SW480 (cell line): ENCODE results near the gene CAMTA1.
A peak's percentile ranks its signal among the peaks of the same experiment; 100 is the strongest.
"Not testable (repeated sequence)": the region's sequence is repeated elsewhere in the genome, so short reads cannot be mapped to it uniquely, and the experiment has no call there.

Experiments used
- DNase-seq: peaks from one replicate; pipeline ENCODE4 v3.0.0-alpha.2; 2016; ENCODE audit warnings: low spot score

CAMTA1 gene

DNA sequence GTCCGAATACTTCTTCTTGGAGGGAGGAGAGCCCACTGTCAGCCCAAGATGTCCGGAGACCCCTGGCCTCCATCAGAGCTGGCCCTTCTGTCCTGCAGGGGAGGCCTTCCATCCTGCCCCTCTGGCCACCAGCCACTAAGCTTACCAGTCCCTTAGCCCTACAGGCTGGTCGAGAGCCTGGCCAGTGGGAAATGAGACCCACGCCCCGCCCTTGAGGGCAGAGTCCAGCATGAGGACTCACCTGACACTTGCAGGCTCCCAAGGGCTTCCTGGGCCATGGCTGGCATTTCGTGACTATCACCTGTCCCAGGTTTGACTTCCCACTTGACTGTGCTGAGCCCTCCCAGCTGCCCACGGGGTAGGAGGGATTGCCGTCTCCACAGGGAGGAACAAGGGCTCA lies 624.0 kb downstream of the CAMTA1 start:
- DNase-seq: peak; percentile 12

DNA sequence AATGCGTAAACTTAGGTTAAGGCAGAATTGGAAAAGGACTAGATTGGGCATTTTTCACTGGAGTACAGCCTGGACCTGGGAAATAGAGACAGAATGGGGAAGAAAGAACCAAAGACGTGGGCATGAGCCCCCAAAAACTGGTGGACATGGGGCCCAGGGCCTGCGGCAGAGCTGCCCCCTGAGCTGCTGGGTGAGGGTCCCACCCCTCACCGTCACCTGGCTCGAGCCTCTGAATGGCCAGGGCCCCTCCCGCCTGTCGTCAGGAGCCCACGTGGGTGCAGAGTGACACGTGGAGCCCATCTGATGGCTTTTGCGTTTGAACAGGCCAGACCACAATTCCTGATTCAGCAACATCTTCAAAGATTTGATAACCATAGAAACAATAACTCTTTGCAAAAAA lies 624.9 kb downstream of the CAMTA1 start:
- DNase-seq: no peak

DNA sequence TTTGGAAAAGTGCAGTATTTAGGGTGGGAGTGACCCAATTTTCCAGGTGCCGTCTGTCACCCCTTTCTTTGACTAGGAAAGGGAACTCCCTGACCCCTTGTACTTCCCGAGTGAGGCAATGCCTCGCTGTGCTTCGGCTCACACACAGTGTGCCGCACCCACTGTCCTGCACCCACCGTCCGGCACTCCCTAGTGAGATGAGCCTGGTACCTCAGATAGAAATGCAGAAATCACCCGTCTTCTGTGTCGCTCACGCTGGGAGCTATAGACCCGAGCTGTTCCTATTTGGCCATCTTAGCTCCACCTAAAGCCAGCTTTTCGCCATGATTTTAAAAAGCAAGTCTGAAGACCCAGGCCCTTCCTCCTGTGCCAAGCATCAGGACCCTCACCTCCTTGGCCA lies 632.4 kb downstream of the CAMTA1 start:
- not testable (repeated sequence) for DNase-seq

DNA sequence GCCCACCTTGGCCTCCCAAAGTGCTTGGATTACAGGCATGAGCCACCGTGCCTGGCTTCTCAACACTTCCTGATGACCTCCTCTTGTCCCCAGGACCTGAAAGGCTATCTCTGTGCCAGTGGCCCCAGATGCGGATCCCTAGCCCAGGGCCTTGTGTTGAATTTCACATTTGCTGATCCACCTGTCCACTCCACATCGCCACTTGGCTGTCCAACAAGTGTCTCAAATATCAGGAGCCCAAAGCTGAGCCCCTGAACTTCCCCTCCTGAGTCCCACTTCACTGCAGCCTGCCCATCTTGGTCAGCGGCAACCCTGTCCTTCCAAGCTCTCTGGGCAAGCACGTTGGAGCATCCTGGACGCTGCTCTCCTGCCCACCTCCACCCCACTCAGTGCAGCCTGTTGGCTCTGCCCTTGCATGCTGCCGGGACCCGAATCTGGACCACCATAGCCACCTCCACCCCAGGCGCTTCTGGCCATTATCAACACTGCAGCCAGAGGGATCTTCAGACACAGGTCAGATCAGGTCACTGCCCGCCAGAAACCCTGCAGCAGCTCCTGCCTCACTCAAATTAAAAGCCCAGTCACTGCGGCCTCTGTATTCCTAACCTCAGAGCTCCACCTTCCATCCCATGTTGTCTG lies 633.3 kb downstream of the CAMTA1 start:
- no peak for DNase-seq

DNA sequence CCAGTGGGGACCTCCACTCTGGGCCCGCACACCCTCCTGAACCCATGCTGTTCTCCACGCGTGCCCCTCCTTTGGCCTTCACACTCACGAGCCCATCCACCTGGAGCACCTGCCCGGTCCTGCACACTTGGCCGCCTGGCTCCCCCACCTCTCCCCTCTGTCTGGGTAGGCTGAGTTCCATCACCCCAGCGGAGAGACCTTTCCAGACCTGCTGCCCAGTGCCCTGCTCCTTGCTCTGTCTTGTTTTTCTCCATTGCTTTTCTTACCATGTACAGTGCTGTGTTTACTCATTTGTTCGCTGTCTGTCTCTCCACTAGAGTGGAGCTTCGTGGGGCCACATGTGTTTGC lies 634.8 kb downstream of the CAMTA1 start:
- no peak for DNase-seq

DNA sequence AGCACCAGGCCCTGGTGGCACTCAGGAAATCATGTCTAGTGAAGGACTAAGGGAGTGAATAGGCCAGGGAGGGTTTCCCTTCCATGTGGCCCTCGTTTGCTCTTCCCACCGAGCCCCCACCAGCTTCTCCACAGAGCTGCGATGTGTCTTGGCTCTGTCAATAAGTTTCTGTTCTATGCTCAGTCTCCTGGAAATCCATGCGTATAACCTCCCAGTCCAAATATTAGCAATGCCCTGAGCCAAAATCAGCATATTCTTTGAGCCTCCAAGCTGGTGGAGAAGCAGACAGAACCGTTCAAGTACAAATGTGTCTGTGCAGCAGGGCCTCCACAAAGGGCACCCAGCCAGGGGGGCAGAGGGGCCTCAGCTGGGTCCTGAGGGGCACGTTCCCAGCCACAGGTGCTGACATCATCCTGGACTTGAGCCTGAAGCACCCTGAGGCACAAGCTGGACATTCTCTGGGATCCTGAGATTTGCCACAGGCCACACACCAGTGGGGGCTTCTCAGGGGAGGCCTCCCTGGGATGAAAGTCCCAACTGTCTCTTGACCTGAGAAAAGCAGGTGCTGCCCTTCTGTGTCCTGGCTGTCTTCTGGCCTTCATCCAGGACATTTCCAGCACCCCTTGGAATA lies 635.3 kb downstream of the CAMTA1 start:
- no peak for DNase-seq

DNA sequence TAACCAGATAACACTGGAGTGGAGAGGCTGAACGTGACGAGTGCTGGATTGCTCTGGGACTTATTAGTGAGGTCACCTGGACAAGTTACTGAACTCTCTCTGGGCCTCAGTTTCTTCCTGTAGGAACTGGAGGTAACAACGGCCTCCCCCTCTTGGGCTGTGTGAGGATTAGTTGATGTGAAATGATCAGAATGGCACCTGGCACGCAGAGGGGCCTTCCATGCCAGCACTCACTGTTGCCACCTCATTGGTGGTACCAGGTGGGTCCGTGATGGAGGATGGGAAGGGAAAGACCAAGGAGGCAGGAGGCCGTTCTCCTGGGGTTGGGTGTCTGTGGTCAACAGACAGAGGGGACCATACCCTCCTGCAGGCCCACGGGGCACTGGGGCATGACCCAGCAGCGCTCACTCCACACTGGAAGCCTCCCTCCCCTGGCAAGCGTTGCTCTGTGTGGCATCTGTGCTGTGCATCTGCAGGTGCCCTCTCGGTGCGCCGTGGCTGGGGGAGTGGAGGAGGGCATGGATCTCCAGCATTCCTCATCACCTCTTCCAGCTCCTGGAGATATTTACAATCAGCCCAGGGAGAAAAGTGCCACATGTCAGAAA lies 636.3 kb downstream of the CAMTA1 start:
- DNase-seq: no peak

DNA sequence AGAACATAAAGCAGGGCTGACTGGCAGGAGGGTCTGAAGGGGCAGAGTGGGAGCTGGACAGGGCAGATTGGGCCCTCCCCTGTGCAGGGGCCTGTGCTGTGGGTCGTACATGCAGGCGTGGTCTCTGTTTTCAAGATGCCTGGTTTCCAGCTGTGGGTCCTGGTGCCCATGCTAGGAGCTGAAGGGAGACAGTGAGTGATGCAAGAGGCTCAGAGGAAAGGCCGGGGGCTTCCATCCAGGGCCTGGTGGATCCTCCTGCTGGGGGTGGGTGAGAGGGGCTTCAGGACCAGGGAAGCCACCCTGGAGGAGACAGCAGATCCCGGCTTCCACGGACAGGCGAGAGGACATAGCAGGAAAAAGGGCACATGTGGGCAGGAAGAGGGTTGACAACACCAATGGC lies 636.8 kb downstream of the CAMTA1 start:
- DNase-seq: no peak

DNA sequence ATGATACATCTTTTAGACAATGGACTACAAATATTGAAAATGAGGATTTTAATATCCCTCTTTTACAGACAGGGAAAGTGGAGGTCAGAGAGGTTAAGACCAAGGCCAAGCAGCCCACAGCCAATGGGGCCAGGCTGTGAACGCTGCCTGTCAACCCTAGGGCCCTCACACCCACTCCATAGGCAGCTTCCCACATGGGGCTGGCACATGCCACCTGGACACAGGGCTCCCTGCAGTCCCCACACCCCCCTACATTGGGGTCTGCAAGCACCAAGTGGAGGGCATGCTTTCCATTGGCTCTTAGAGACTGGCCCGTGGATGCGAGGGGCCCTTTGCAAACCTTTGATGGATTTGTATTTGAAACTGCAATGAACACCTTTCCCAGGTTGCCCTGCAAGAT lies 637.3 kb downstream of the CAMTA1 start:
- DNase-seq: no peak

DNA sequence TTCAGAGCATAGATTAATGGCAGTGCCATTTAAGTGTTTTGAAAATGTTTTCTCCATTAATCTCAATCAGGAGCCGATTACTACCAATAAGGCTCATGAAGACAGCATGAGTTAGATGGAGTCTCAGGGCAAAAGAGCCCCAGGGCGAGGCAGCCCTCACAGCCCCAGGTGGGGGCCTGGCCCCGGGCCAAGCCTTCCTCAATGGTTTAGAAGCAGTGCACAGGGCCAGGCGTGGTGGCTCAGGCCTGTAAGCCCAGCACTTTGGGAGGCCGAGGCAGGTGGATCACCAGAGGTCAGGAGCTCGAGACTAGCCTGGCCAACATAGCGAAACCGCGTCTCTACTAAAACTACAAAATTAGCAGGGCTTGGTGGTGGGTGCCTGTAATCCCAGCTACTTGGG lies 637.7 kb downstream of the CAMTA1 start:
- DNase-seq: no peak

DNA sequence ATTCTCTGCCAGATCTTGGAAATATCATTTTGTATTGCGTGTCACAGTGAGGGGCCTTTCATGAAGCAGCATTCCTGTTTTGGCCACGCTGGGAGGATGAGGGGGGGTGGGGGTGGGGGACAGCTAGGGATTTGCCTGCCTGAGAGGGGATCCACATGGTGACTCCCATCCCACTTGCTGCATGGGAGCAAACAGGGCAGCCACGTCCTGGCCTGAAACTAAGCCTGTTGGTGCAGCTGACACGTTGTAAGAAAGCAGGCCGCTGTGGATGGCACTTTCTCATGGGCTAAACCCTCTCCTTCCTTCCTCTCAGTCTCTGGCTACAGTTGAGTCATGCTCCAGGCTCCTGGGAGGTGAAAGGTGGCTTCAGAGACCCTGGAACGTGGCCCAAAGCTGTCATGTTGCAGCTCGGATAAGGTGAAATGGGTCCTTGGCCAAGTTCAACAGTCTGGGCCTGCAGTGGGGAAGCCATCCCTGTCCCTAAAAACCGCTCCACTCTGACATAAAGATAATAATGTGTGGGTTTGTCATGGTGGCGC lies 639.2 kb downstream of the CAMTA1 start:
- DNase-seq: no peak

DNA sequence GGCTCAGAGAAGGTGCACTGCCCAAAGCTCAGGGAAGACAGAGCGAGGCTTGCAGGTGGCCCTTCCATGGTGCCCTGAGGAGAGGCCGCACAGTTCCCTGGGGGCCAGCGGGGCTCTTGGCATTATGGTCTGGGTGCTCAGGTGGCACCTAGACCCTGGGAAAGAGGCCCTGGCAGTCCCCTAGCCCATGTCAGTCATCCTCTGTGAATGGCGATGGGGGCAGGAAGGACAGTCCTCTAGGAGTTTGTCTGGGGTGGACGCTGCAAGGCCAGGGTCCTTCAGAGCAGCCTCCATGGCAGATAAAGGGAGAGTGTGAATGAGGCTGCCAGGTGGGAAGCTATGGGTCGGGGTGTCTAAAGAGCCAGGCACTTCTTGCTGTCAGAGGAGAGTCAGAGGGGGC lies 640.0 kb downstream of the CAMTA1 start:
- DNase-seq: no peak

DNA sequence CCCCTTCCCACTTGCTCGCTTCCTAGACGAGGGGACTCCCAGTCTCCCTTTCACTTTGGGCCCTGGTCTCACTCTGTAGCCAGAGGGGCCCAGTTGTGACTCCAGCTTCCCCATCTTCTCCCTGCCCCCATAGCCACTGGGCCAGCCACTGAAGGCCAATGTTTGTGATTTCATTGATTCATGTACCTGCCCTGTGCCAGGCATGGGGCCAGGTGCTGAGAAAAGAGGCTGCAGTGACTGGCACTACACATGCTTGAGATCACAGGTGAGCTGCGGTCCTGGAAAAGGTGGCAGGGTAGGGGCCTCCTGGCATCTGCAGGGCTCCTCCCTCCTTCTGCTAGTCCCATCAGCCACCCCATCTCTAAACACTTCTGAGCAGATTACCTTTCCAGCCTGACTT lies 640.5 kb downstream of the CAMTA1 start:
- DNase-seq: no peak

DNA sequence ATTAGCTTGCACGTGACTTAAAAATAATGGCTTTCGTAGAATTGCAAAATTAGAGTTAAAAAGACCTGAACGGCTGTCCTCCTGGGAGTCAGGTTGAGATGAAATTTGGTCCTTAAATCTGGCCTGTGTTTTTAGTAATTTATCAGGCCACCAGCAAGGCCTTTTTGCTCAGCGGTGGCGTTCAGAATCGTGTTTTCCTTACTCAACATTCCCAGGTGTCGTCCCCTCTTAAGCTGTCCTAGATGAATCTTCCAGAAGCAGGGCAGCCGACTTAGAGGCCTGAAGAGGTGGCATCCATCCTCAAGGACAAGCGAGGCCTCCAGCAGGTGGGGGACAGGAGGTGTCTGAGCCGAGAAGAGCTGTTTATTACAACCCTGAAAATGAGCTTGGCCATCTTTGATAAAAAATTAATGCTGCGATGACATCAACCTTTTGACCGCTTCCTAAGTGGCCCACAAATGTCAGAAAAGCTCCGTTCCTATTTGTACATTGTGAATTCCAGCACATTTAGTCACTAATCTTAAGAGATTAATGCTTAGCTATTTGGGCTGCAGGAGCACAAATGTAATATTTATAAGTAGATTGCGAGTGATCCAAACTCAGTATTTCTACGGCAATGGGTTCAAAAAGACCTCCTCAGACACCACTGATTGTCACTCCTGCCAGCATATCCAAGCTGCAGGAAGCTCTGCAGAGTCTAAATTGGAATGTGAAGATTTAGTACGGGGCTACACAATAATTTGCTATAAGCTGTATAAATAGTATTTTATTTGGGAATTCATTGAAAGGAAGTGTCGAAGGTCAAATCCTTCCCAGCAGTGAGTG lies 641.7 kb downstream of the CAMTA1 start:
- DNase-seq: no peak

DNA sequence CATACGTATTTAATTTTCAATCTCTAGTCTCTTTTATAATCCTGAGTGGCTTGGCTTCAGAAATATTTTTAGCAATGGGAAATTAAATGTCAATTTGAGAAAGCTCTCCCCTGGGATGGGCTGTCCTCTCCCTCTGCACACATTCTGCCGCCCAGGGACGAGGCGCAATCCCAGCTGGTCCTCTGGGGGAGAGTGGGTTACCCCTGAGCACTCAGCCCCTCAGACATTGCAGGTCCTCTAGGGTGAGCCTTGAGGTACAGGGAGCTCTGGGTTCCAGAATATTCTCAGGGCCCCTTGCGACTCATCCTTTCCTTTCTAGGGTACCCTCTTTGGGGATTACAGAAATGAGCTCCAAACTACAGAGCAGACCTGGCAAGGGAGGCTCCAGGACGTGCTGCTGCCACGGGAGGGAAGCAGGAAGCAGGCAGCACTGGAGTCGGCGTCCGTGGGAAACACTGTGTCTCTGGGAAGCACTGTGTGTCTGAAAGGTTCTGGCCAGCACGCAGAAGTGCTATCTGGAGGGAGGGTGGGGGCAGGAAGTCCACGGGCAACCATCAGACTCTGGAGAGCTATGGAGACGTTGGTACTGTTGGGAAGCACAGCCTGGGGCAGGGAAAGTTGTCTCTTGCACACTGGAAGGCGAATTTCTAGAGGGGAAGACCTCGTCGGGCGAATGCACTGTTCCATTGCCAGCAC lies 642.5 kb downstream of the CAMTA1 start:
- DNase-seq: no peak

DNA sequence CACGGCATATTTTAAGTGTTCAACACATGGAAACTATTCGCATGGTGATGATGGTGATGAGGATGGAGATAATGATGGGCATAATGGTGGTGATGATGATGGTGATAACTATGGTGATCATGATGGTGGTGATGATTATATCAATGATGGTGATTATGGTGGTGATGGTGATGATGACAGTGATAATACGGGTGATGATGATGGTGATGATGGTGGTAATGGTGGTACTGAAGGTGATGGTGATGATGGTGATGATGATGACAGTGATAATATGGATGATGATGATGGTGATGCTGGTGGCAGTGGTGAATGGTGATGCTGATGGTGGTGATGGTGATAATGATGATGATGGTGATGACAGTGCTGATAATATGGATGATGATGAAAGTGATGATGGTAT lies 644.0 kb downstream of the CAMTA1 start:
- DNase-seq: no peak

DNA sequence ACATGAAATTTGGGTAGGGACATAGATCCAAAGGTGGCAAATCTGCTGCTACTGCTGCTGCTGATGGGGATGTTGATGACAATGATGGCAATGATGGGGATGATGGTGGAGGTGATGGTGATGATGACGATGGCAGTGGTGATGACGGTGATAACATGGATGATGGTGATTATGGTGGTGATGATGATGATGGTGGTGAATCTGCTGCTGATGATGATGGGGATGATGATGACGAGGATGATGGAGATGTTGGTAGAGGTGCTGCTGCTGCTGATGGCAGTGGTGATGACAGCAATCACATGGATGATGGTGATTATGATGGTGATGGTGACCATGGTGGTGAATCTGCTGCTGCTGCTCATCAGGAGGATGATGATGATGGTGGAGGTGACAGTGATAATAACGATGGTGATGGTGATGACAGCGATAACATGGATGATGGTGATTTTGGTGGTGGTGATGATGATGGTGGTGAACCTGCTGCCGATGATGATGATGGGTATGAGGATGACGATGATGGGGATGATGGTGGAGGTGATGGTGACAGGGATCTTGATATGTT lies 644.9 kb downstream of the CAMTA1 start:
- DNase-seq: no peak

DNA sequence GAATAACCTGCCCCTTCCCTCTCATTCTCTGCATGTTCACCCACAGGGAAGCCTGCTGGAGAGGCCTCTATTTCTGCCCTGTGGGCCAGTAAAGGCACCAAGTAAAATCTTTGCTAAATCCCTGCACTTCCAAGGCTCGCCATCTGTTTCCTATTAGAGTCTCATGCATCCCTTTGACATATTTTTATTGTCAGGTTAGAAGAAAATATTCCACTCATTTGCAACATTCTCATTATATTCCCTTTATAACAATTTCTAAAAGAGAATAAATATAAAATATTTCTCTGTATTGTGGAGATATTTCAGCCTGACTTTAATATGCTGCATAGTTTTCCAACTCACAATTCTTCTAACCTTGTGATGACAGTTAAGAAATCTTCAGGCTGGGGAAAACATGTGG lies 645.4 kb downstream of the CAMTA1 start:
- DNase-seq: no peak

DNA sequence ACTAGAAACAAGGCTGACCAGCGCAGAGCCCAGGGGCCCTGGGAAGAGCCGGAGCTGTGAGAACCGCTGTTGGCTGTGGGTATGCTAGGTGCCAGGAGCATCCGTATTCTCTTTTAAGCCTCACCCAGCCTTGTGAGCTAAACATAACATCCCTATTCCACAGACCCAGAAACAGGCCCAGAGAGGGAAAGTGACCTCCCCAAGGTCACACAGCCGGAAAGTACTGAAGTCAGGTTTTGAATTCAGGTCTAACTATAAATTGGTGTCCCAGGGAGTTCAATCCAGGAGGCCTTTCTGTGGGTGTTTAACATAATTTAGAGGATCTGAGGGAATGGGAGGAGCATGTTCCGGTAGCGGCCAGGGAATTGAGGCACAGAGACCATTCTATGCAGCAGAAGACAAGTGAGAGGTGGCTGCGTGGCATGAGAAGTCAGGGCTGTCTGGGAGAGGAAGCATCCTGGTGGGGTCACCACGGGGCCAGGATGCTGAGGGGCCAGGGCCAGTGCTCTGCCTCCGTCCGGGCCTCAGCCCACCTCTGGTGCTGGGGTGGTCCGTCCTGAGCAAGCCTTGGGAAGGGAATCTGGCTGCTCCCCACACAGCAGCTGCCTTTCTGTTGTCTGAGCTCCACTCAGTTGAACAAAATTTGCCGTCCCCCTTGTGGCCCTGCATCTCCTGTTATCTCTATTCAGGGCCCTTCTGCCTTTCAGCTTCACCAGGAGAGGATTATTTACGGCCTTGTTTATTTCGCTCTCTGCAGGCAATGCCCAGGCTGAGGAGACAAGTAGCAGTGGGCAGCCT lies 647.0 kb downstream of the CAMTA1 start:
- DNase-seq: no peak

DNA sequence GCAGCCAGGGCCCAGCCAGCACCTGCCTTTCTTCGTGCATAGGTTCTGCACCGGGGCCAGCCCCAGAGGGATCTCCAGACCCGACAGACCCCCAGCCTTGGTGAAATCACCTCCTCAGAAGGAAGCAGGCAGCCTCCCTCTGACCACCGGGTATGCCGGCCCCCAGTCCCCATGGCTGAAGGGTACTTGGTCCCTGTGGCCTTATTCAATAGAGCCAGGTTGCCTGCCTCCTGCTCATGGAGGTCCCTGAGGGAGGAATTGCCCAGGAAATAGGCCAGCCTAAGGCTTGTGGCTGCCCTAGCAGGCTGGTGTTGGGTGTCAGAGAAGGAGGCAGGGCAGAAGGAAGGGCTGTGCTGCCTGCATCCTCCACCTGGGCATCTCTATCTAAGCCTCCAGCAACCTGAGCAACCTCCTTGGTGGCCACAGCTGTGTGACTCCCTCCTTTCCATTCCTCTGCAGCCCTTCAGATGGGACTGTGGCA lies 647.7 kb downstream of the CAMTA1 start:
- no peak for DNase-seq

DNA sequence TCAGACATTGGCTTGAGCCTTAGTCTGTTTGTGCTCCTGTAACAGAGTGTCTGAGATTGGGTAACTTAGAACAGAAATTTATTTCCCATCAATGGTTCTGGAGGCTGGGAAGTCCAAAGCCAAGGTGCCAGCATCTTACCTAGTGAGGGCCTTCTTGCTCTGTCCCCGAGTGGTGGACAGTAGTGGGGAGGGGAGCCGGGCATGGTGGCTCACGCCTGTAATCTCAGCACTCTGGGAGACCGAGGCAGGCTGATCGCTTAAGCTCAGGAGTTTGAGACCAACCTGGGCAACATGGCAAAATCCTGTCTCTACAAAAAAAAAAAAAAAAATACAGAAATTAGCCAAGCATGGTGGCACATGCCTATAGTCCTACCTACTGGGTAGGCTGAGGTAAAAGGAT lies 649.3 kb downstream of the CAMTA1 start:
- no peak for DNase-seq
